GM19023 (cell line): ENCODE measurements around the gene CFAP77.
"Not testable (repeated sequence)": the region's sequence is repeated elsewhere in the genome, so short reads cannot be mapped to it uniquely, and the experiment has no call there.

Experiments used
- ATAC-seq: cut with Tn5 transposase; IDR thresholded peaks from one replicate; pipeline ENCODE4 v1.9.1; 2021; ENCODE audit warnings: mild to moderate bottlenecking, moderate library complexity; ENCODE audit not compliant: unreplicated experiment

CFAP77 gene

GRCh38 chr9:132543960-132544359 is 133.9 kb downstream of the CFAP77 start:
- ATAC-seq, result no peak

- ATAC-seq, result no peak
Measured at GRCh38 chr9:132545578-132545977, 135.6 kb downstream of the CFAP77 start.

- no peak for ATAC-seq
Measured at GRCh38 chr9:132546148-132547051, 136.4 kb downstream of the CFAP77 start.

GRCh38 chr9:132547052-132547431 is 137.0 kb downstream of the CFAP77 start:
- no peak for ATAC-seq

GRCh38 chr9:132547436-132547835 is 137.4 kb downstream of the CFAP77 start:
- no peak for ATAC-seq

GRCh38 chr9:132547976-132548730 is 138.1 kb downstream of the CFAP77 start:
- ATAC-seq, result no peak

- ATAC-seq, result no peak
Measured at GRCh38 chr9:132548751-132549640, 139.0 kb downstream of the CFAP77 start.

- no peak for ATAC-seq
Measured at GRCh38 chr9:132551556-132551955, 141.5 kb downstream of the CFAP77 start.

- no peak for ATAC-seq
Measured at GRCh38 chr9:132552041-132552440, 142.0 kb downstream of the CFAP77 start.

GRCh38 chr9:132554755-132555154 is 144.7 kb downstream of the CFAP77 start:
- no peak for ATAC-seq

- ATAC-seq, result no peak
Measured at GRCh38 chr9:132555528-132555927, 145.5 kb downstream of the CFAP77 start.

GRCh38 chr9:132556235-132556634 is 146.2 kb downstream of the CFAP77 start:
- no peak for ATAC-seq

- no peak for ATAC-seq
Measured at GRCh38 chr9:132556714-132557113, 146.7 kb downstream of the CFAP77 start.

GRCh38 chr9:132557159-132557558 is 147.1 kb downstream of the CFAP77 start:
- no peak for ATAC-seq

- ATAC-seq, result no peak
Measured at GRCh38 chr9:132559711-132560110, 149.7 kb downstream of the CFAP77 start.

GRCh38 chr9:132560616-132561202 is 150.7 kb downstream of the CFAP77 start:
- no peak for ATAC-seq

- no peak for ATAC-seq
Measured at GRCh38 chr9:132562306-132562573, 152.2 kb downstream of the CFAP77 start.

GRCh38 chr9:132564526-132564925 is 154.5 kb downstream of the CFAP77 start:
- ATAC-seq, result no peak

- not testable (repeated sequence) for ATAC-seq
Measured at GRCh38 chr9:132568787-132569186, 158.8 kb downstream of the CFAP77 start.

GRCh38 chr9:132571806-132572600 is 162.0 kb downstream of the CFAP77 start:
- no peak for ATAC-seq
